Islet of Langerhans (tissue), 1 donor: Measurements from ENCODE around the gene CHST11.

ENCODE experiments used
- FAIRE-seq: peaks from one replicate; lab custom pipeline; 2011; peaks lifted over from hg19 to GRCh38; lab: Jason Lieb, UNC

Gene CHST11

GRCh38 chr12:104657726-104658484 lies 201.2 kb downstream of the CHST11 start:
- no peak for FAIRE-seq

GRCh38 chr12:104659058-104659457 lies 202.3 kb downstream of the CHST11 start:
- no peak for FAIRE-seq

DNA sequence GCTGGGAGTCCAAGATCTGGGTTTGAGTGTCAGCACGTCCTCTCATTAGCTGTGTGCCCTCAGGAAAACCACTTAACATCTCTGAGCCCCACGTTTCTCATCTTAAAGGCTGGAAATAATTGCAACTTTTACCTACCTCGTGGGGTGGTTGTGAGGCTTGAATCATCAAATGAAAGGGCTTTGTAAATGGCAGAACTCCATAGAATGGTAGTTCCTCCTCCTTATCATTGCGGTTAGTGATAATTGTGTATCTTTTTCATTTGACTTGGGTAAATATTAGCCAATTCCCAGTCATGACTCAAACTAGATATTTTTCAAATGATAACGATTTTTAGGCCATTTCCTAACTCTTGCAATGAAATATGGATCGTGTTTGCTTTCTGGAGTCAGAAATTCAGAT lies 205.5 kb downstream of the CHST11 start:
- FAIRE-seq, result peak; percentile 80

- no peak for FAIRE-seq
These were observed 206.2 kb downstream of the CHST11 start for GRCh38 chr12:104662908-104663307.

- no peak for FAIRE-seq
These were observed 207.6 kb downstream of the CHST11 start for GRCh38 chr12:104664351-104664750.

GRCh38 chr12:104665296-104665695 lies 208.5 kb downstream of the CHST11 start:
- FAIRE-seq, result no peak

DNA sequence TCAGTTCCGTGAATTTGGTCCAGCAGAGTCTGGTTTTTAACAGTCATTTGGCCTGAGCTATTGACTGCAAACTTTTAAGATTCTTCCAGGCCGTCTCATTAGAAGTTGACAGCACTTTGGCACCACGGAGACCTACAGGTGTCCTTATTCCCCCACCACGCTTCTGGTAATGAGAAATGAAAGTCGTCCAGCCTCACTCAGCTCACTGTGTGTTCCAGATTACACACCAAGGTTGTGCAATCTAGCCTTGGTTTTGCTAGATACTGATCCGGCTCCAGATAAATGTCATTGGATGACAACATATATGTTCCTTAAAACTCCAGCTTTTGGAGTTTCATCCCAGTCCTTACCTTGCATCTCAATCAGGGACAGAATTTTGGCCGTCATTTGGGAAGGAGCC lies 210.4 kb downstream of the CHST11 start:
- no peak for FAIRE-seq

DNA sequence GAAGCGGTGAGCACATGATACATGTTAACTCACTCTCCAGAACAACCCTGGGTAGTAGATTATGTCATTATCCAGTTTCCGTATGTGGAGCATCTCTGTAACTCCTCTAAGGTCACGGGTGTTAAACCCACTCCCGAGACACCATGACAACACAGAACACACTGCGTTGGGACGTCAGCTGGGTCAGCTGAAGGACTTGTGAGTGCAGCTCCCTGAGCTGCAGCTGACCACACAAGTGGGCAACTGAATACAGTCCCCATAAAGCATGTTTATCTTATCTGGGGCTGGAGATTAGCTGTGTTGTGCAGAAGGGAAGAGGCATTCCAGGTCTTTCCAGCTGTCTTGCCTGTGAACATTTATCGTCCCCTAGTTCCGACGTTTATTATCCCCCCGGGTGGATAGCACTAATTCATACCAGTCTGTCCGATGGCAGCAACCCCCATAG lies 211.5 kb downstream of the CHST11 start:
- FAIRE-seq, result no peak

GRCh38 chr12:104669089-104669721 lies 212.5 kb downstream of the CHST11 start:
- no peak for FAIRE-seq

- no peak for FAIRE-seq
These were observed 213.1 kb downstream of the CHST11 start for GRCh38 chr12:104669851-104670337.

GRCh38 chr12:104670439-104671408 lies 214.0 kb downstream of the CHST11 start:
- no peak for FAIRE-seq

GRCh38 chr12:104671409-104672095 lies 214.8 kb downstream of the CHST11 start:
- no peak for FAIRE-seq

- no peak for FAIRE-seq
These were observed 215.3 kb downstream of the CHST11 start for GRCh38 chr12:104672096-104672445.

GRCh38 chr12:104672501-104673265 lies 215.9 kb downstream of the CHST11 start:
- no peak for FAIRE-seq

DNA sequence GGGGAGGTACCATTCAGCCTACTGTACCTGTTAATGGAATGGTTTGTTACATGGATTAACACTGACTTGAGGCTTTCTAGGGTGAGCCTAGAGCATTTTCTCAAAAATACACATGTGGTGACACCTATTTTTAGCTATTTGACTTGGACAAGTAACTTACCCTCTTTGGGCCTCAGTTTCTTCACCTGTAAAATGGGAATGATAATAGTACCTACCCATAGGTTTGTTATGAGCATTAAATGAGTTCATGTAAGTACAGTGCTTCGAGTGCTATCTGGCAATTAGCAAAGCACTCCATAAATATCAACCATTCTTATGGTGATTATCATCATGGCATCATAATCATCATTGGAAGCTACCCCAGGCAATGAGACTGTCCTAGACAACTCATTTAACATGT lies 216.5 kb downstream of the CHST11 start:
- FAIRE-seq, result no peak

- FAIRE-seq, result no peak
These were observed 217.1 kb downstream of the CHST11 start for GRCh38 chr12:104673696-104674482.

- FAIRE-seq, result no peak
These were observed 219.9 kb downstream of the CHST11 start for GRCh38 chr12:104676636-104677035.

DNA sequence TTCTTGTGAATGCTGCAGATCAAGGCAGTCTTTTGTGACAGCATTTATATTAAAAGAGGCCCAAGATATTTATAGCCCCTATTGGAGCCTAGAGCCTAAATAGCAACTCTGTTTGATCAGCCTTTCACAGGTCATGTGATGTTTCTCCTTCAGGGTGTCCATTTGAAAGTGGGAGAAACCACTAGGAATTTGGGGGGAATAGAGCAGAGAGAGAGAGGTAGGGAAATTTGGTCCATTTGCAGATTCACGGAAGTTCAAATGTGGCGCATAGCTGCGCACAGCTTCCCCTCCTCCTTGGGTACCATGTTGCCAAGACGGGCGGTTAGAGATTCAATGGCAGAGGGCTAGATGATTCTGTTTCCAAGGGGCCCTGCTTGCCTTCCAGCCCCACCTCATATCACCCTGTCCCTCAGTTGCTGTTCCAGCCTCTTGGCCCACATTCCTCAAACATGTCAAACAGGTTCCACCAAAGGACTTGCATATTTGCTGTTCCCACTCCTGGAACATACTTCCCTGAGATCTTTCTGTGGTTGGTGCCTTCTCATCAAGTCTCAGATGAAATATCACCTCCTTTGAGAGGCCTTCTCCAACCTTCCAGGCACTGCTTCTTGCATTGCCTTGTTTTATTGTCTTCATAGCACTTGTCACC lies 220.8 kb downstream of the CHST11 start:
- FAIRE-seq, result no peak

GRCh38 chr12:104680070-104680469 lies 223.3 kb downstream of the CHST11 start:
- no peak for FAIRE-seq

- no peak for FAIRE-seq
These were observed 223.7 kb downstream of the CHST11 start for GRCh38 chr12:104680491-104680890.
